Ramos (cell line): ENCODE measurements around the gene TRAF1.
"Not testable (repeated sequence)": the region's sequence is repeated elsewhere in the genome, so short reads cannot be mapped to it uniquely, and the experiment has no call there.

Experiments
- in situ Hi-C: fragments of 300-500 bp; cut with MboI; formaldehyde crosslinking; loops from one replicate; pipeline ENCODE4 v1.14.3; 2022; ENCODE audit warnings: low sequenced_read_pairs; ENCODE audit not compliant: unreplicated experiment

The TRAF1 gene

DNA sequence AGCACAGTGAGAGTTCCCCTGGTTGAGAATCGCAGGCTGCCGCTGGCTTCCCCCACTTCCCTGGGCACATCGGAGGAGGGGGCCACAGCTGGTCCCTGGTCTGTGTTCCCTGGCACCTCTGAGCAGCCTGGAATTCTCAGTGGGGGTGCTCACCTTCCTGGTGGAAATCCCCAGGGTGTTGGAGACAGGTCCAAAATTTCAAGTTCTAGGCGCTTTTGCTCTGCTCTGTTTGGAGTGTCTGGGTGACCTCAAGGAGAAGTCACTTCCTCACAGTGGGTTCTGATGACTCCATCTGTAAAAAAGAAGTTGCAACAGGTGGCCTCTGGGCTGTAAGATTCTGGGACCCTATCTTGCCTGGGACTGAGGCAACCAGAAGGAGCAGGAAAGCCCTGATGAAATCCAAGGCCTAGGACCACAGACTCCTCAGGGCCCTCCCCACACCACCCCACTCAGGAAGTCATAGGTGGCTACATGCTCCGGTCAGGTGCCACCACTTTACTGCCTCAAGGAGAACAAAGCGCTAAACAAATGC is at the start of gene TRAF1:
TRAF1 (minus strand) TSS at position 400 of the 532 bp plus-strand sequence. CDS start 721 bp downstream, outside the sequence.
- in situ Hi-C loops, result no loop called here

- in situ Hi-C loops, result no loop called here
These were observed 48.3 kb upstream of the TRAF1 start for GRCh38 chr9:120974921-120975320.

GRCh38 chr9:120974181-120974580 is 47.6 kb upstream of the TRAF1 start:
- in situ Hi-C loops, result no loop called here

DNA sequence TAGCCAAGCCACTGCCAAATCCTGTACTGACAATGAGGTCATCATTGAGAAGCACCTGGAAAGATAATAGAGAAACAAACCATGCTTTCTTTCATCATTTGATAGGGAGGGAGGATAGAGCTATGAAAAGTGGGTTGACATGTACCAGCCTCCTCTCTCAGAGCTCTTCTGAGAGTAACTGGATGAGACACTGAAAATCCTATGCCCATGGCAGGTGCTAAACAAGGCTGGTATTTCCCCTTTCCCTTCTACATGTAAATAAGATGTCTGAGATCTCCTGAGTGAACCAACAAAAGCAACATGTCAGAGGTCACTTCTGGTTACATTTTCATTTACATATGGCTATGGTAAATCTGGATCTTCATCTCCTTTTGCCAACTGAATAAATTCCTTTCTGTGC is 45.3 kb upstream of the TRAF1 start:
- in situ Hi-C loops, result no loop called here

DNA sequence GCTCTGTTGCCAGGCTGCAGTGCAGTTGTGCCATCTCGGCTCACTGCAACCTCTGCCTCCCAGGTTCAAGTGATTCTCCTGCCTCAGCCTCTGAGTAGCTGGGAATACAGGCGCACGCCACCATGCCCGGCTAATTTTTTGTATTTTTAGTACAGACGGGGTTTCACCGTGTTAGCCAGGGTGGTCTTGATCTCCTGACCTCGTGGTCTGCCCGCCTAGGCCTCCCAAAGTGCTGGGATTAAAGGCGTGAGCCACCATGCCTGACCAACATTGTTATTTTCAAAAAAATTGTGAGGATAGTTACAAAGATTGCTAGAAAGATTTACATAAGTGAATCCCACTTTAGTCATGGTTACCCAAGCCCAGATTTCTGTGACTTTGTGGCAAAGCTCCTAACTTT is 44.9 kb upstream of the TRAF1 start:
- in situ Hi-C loops, result not testable (repeated sequence)

GRCh38 chr9:120970244-120970643 is 43.6 kb upstream of the TRAF1 start:
- in situ Hi-C loops, result no loop called here

DNA sequence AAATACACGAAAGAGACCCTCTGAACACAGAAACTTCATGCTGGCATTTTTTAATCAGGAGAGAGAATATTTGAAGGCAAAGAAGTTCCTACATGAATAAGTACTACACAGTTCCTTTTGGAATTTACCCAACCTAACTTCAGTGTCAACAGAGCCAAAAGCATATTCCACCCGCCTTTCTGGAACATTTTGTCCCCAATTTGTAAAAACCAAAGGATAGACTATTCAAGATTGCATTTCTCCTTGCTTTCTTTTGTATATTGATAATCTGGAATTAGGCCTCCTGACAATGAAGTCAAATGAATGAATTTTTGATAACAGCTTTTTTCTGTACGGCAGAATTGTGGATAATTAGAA is 39.4 kb upstream of the TRAF1 start:
- in situ Hi-C loops, result no loop called here

DNA sequence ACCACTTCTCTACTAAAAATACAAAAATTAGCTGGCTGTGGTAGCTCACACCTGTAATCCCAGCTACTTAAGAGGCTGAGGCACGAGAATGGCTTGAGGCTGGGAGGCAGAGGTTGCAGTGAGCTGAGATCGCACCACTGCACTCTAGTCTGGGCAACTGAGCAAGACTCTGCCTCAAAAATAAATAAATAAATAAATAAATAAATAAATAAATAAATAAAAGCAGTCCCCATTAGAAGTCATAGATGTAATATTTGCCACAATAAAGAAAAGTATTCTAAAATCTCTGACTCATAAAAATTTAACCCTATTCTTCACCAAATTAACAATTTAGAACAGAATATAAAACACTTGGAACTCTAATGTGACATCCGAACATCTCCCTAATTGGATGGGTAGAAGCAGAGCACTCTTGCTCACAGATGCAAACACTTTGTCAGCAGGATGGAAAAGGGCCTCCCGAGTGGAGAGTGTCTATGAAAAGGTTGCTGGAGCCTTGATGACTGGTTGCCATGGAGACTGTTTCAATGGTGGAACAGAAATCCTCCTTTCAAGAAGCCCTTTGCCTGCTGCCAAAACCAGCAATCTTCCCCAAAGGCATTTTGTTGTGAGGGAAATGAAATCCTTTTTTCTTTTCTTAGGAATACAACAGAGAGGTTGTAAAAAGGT is 38.9 kb upstream of the TRAF1 start:
- in situ Hi-C loops, result no loop called here

DNA sequence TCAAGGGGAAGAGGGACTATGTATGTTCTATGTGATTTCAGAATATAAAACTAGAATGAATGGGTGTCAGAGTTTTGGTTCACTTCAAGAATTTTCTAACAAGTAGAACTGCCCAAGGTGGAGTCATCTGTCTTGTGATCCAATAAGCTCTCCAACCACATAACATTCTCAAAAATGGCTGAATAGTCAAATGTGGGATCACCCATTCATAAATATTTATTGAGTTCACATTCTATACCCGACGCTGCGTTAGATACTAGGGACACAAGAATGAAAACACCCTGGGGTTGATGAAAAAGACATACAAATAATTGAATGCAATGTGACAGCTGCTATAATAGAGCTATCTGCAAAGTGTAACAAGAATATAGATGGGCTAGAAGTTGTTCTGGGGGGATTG is 35.3 kb upstream of the TRAF1 start:
- in situ Hi-C loops, result no loop called here

- in situ Hi-C loops, result no loop called here
These were observed 33.4 kb upstream of the TRAF1 start for GRCh38 chr9:120960001-120960400.

DNA sequence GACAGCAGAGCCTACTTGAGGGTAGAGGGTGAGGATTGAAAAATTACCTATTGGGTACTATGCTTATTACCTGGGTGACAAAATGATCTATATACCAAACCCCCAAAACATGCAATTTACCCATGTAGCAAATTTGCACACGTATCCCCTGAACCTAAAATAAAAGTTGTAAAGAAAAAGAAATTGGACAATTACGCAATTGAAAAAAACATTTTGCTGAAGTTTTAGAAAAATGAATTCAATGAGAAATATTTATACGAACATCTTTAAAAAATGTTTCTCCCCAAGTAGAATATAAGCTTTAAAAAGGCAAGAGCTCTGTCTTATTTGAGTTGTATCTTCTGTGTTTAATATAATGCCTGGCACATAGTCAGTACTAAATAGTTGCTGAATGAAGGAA is 30.3 kb upstream of the TRAF1 start:
- in situ Hi-C loops, result no loop called here

- in situ Hi-C loops, result no loop called here
These were observed 25.5 kb upstream of the TRAF1 start for GRCh38 chr9:120951960-120952618.

GRCh38 chr9:120950421-120951388 is 24.1 kb upstream of the TRAF1 start:
- in situ Hi-C loops, result no loop called here

- in situ Hi-C loops, result no loop called here
These were observed 22.7 kb upstream of the TRAF1 start for GRCh38 chr9:120949290-120949689.

DNA sequence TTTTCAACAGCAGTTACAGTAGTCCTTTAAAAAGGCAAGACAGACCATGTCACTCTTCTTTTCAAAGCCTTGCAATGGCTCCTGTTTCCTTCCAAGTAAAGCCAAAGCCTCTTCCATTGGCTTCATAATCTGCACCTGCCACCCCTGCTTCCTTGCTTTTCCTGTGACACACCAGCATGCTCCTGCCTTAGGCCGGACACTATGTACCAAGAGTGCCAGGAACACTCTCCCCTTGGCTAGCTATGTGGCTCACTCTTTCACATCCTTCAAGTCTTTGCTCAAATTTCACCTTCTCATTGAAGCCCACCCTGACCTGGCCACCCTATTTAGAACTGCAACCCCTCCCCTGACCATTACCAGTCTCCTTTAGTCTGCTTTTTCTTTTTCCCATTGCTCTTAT is 22.2 kb upstream of the TRAF1 start:
- in situ Hi-C loops, result no loop called here

GRCh38 chr9:120947222-120947621 is 20.6 kb upstream of the TRAF1 start:
- in situ Hi-C loops, result no loop called here

DNA sequence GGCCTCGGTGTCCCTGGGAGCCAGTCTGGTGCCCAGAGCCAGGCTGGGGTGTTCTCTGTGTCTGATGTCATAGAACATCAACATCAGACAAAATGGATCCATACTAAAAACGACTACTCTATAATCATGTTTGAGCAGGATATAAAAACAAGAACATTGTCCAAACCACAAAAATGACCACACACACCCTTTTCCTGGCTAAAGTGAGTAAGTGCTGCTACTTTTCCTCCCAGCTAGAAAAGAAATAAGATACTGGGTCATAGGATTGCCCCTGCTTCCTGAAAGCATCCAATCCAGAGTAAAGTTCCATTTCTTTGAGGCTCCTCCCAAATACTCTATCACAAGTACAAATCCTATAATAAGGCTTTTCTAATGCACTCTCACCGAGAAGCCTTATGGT is 19.7 kb upstream of the TRAF1 start:
- in situ Hi-C loops, result no loop called here

DNA sequence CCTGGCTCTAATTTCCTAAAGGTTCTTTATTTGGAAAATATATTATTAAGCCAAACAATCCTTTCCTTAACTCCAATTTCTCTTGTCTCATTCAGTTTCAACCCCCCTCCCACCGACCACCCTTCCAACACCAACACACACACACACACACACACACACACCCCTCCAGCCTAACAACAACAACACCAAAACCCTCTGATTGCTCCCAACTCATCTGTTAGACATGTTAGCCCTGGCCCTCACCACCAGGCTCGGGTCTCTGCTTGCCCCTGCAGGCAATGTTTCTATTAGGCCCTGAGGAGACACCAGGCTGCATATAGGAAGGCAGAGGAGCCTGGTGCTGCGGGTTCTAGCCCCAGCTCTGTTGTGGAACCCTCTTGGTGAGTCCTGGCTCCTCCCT is 18.4 kb upstream of the TRAF1 start:
- in situ Hi-C loops, result no loop called here

GRCh38 chr9:120944434-120944843 is 17.8 kb upstream of the TRAF1 start:
- in situ Hi-C loops, result no loop called here

GRCh38 chr9:120942186-120943001 is 15.8 kb upstream of the TRAF1 start:
- in situ Hi-C loops, result no loop called here
